Measurements from ENCODE around the gene CHURC1. TPM values are rescaled to one million over a fixed set of nuclear protein-coding genes. Genes with fewer than 3 reads are reported as not detected.

Gene CHURC1
- total RNA-seq, 3 donors from 2014 or later (not counting 1 experiment from before 2014, with no cell fraction given), result 56.1 to 65.5 (median 65.4) TPM

DNA sequence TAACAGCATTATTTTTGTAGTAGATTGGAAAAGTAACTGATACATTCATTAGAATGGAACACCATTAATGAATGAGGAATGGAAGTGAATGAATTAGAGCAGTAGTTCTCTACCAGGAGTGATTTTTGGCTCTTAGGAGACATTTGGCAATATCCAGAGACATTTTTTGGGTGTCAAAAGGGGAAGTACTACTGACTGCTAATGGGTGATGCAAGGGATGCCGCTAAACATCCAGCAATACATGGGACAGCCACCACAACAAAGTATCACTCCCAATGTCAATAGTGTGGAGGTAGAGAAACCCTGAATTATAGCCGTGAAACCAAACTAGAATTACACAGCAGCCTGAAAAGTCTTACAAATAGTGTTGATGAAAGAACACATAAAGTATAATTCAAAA is 1.5 kb downstream of the CHURC1 start:
- H3K27ac Mint-ChIP-seq, result peak overlapping the region; percentile 97 to 98
- H3K27me3 Mint-ChIP-seq (ENCODE audit: low read depth in 2 of 2), result no peaks in the 10 kb centered on the region
- ATAC-seq (no peak), DNase-seq (no peak)
- H3K4me3 ChIP-seq (ENCODE audit: low read length), result no peak overlapping the region
- TF ChIP-seq, protein P1, sequence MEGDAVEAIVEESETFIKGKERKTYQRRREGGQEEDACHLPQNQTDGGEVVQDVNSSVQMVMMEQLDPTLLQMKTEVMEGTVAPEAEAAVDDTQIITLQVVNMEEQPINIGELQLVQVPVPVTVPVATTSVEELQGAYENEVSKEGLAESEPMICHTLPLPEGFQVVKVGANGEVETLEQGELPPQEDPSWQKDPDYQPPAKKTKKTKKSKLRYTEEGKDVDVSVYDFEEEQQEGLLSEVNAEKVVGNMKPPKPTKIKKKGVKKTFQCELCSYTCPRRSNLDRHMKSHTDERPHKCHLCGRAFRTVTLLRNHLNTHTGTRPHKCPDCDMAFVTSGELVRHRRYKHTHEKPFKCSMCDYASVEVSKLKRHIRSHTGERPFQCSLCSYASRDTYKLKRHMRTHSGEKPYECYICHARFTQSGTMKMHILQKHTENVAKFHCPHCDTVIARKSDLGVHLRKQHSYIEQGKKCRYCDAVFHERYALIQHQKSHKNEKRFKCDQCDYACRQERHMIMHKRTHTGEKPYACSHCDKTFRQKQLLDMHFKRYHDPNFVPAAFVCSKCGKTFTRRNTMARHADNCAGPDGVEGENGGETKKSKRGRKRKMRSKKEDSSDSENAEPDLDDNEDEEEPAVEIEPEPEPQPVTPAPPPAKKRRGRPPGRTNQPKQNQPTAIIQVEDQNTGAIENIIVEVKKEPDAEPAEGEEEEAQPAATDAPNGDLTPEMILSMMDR (IDR thresholded peaks at IDR 0.05), result no peak
- intact Hi-C loops (cut with micrococcal nuclease), result loop anchor here (1.0 to 2.0 kb wide), 2 partner anchors 13 to 71 kb away; partner anchors contain the start of gene FNTB
- WGBS (ENCODE audit: insufficient coverage), result 83% methylated on average over 1 of the region's 2 CpGs
- peak overlapping the region; percentile 96 for H3K4me3 Mint-ChIP-seq
- H3K27me3 ChIP-seq (ENCODE audit: control insufficient read depth, insufficient read depth, low read length), result no peaks in the 10 kb centered on the region
- H3K27ac ChIP-seq (ENCODE audit: low read length), result peak overlapping the region; percentile 19
- peaks cover 14% of the 10 kb centered on the region for H3K4me1 ChIP-seq (ENCODE audit: control insufficient read depth, insufficient read depth, low read length)
- H3K36me3 ChIP-seq (ENCODE audit: control insufficient read depth, insufficient read depth, low read length), result peaks cover 8% of the 10 kb centered on the region
- H3K36me3 Mint-ChIP-seq, result no peaks in the 10 kb centered on the region
- H3K9me3 Mint-ChIP-seq, result no peaks in the 10 kb centered on the region
- no peaks in the 10 kb centered on the region for H3K9me3 ChIP-seq (ENCODE audit: control insufficient read depth, insufficient read depth, low read length)
- H3K4me1 Mint-ChIP-seq, result peaks cover 51 to 63% of the 10 kb centered on the region in 2 donors

DNA sequence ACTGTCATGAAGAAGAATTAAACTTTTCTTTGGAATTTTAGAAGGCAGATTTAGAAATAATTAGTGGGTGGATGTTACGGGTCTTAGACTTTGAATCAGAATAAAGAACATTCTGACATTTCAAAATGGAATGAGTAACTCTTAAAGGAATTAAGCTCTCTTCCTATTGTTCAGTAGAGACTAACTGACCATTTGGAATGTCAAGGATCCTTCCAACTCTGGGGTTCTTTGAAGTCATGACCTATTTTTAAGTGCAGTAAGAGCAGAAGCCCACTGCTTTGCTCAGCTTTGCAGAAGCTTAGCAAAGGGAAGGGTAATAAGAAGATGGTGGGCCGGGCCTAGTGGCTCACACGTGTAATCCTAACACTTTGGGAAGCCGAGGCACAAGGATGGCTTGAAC is 4.0 kb downstream of the CHURC1 start:
- WGBS (ENCODE audit: insufficient coverage), result 100% methylated on average over 4 of the region's 4 CpGs

DNA sequence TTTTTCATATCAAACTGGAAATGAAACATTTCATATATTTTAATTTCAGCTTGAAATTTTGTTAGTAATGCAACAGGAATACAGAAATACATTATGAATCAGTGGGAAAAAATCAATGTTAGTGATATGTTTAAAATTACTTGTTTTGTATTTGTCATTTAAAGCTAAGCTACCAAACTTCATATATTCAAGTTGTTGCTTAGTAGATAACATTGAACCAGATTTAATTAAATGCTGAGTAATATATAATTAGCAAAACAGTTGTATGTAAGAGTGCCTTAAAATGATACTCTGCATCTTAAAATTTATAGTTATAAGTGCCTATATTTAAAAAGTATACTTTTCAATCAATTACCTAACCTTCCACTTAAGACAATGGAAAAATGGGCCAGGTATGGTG is 5.0 kb downstream of the CHURC1 start:
- intact Hi-C loops (cut with micrococcal nuclease), result no loop called here
- H3K4me1 Mint-ChIP-seq, result peaks cover 57 to 60% of the 10 kb centered on the region in 2 donors
- ATAC-seq (no peak), DNase-seq (no peak)
- H3K36me3 ChIP-seq (ENCODE audit: control insufficient read depth, insufficient read depth, low read length), result peaks cover 15% of the 10 kb centered on the region
- H3K4me1 ChIP-seq (ENCODE audit: control insufficient read depth, insufficient read depth, low read length), result peaks cover 14% of the 10 kb centered on the region
- no peaks in the 10 kb centered on the region for H3K9me3 Mint-ChIP-seq
- H3K27ac Mint-ChIP-seq, result no peak overlapping the region
- no peaks in the 10 kb centered on the region for H3K27me3 ChIP-seq (ENCODE audit: control insufficient read depth, insufficient read depth, low read length)
- H3K4me3 ChIP-seq (ENCODE audit: low read length), result no peak overlapping the region
- no peak overlapping the region for H3K4me3 Mint-ChIP-seq
- H3K9me3 ChIP-seq (ENCODE audit: control insufficient read depth, insufficient read depth, low read length), result no peaks in the 10 kb centered on the region
- peaks cover under 1% of the 10 kb centered on the region for H3K36me3 Mint-ChIP-seq
- TF ChIP-seq, protein P1 (IDR thresholded peaks at IDR 0.05), result no peak
- no peak overlapping the region for H3K27ac ChIP-seq (ENCODE audit: low read length)
- H3K27me3 Mint-ChIP-seq (ENCODE audit: low read depth in 2 of 2), result no peaks in the 10 kb centered on the region

More for the DNA sequence above, 4.0 kb downstream of the CHURC1 start:
- H3K36me3 ChIP-seq (ENCODE audit: control insufficient read depth, insufficient read depth, low read length), result peaks cover 11% of the 10 kb centered on the region
- H3K4me3 ChIP-seq (ENCODE audit: low read length), result no peak overlapping the region
- Mint-ChIP-seq H3K36me3 (no peaks in the 10 kb centered on the region), H3K27me3 (ENCODE audit: low read depth in 2 of 2) (no peaks in the 10 kb centered on the region), H3K27ac (peak overlapping the region; percentile 5 to 60), H3K9me3 (no peaks in the 10 kb centered on the region), H3K4me3 (peak overlapping the region; percentile 32), H3K4me1 (peaks cover 62 to 64% of the 10 kb centered on the region in 2 donors)
- intact Hi-C loops (cut with micrococcal nuclease), result no loop called here
- DNase-seq (no peak), ATAC-seq (no peak)
- TF ChIP-seq, protein P1 (IDR thresholded peaks at IDR 0.05), result no peak
- peaks cover 14% of the 10 kb centered on the region for H3K4me1 ChIP-seq (ENCODE audit: control insufficient read depth, insufficient read depth, low read length)
- H3K27ac ChIP-seq (ENCODE audit: low read length), result no peak overlapping the region
- no peaks in the 10 kb centered on the region for H3K9me3 ChIP-seq (ENCODE audit: control insufficient read depth, insufficient read depth, low read length)
- H3K27me3 ChIP-seq (ENCODE audit: control insufficient read depth, insufficient read depth, low read length), result no peaks in the 10 kb centered on the region

DNA sequence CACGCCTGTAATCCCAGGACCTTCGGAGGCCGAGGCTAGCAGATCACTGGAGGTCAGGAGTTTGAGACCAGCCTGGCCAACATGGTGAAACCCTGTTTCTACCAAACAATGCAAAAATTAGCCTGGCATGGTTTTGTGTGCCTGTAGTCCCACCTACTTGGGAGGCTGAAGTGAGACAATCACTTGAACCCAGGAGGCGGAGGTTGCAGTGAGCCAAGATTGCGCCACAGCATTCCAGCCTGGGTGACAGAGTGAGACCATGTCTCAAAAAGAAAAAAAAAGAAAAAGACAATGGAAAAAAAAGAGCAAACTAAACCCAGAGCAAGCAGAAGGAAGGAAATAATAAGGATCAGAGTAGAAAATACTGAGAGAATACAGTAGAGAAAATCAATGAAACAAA is 5.4 kb downstream of the CHURC1 start:
- H3K4me1 Mint-ChIP-seq, result peaks cover 54 to 57% of the 10 kb centered on the region in 2 donors
- WGBS (ENCODE audit: insufficient coverage), result 96% methylated on average over 5 of the region's 5 CpGs

More for the DNA sequence above, 5.4 kb downstream of the CHURC1 start:
- intact Hi-C loops (cut with micrococcal nuclease), result no loop called here
- Histone ChIP-seq H3K9me3 (ENCODE audit: control insufficient read depth, insufficient read depth, low read length) (no peaks in the 10 kb centered on the region), H3K36me3 (ENCODE audit: control insufficient read depth, insufficient read depth, low read length) (peaks cover 19% of the 10 kb centered on the region), H3K4me1 (ENCODE audit: control insufficient read depth, insufficient read depth, low read length) (peaks cover 14% of the 10 kb centered on the region), H3K27ac (ENCODE audit: low read length) (no peak overlapping the region), H3K27me3 (ENCODE audit: control insufficient read depth, insufficient read depth, low read length) (no peaks in the 10 kb centered on the region), H3K4me3 (ENCODE audit: low read length) (no peak overlapping the region)
- ATAC-seq, result no peak
- H3K9me3 Mint-ChIP-seq, result no peaks in the 10 kb centered on the region
- no peak overlapping the region for H3K27ac Mint-ChIP-seq
- DNase-seq, result no peak
- H3K27me3 Mint-ChIP-seq (ENCODE audit: low read depth in 2 of 2), result no peaks in the 10 kb centered on the region
- no peak overlapping the region for H3K4me3 Mint-ChIP-seq
- TF ChIP-seq, protein P1 (IDR thresholded peaks at IDR 0.05), result no peak
- peaks cover 5% of the 10 kb centered on the region for H3K36me3 Mint-ChIP-seq

All from natural killer cell (primary cell).